MCF 10A (cell line): ENCODE data around the gene ACTR1B. TPM values are rescaled to one million over a fixed set of nuclear protein-coding genes. Genes with fewer than 3 reads are reported as not detected.

ENCODE experiments used
- BruUV-seq: library from RNA; stranded (reverse); fragments of 400-500 nt; replicated peaks from 2 replicates; lab custom pipeline; 2021; lab: Mats Ljungman, UMichigan
- CTCF ChIA-PET: fragments of 300-600 bp; sonication (Branson Sonifier 250); formaldehyde crosslinking; extraction: SDS; loops from one replicate; lab custom pipeline; 2021; ENCODE audit warnings: antibody characterized with exemption, inconsistent platforms; lab: Yijun Ruan, JAX
- POLR2A ChIA-PET: fragments of 300-600, 350-650 bp; sonication (Branson Sonifier 250); formaldehyde crosslinking; extraction: SDS; loops from one replicate; lab custom pipeline; 2020; ENCODE audit warnings: antibody characterized with exemption, inconsistent platforms; lab: Yijun Ruan, JAX
- DNase-seq: peaks from one replicate; pipeline ENCODE4 v3.0.0-alpha.2; 2018; ENCODE audit not compliant: unreplicated experiment
- H3K27ac Mint-ChIP-seq: one replicate; pipeline ENCODE4 v1.8.0; 2022; ENCODE audit warnings: mild to moderate bottlenecking, low read depth, mixed read lengths; ENCODE audit not compliant: unreplicated experiment
- H3K27me3 Mint-ChIP-seq: one replicate; pipeline ENCODE4 v1.8.0; 2022; ENCODE audit warnings: mixed read lengths; ENCODE audit not compliant: insufficient read depth, unreplicated experiment
- H3K36me3 Mint-ChIP-seq: one replicate; pipeline ENCODE4 v1.8.0; 2022; ENCODE audit warnings: mild to moderate bottlenecking, moderate library complexity, mixed read lengths; ENCODE audit not compliant: insufficient read depth, unreplicated experiment
- H3K4me1 Mint-ChIP-seq: one replicate; pipeline ENCODE4 v1.8.0; 2022; ENCODE audit warnings: mixed read lengths; ENCODE audit not compliant: insufficient read depth, unreplicated experiment
- H3K4me3 Mint-ChIP-seq: one replicate; pipeline ENCODE4 v1.8.0; 2022; ENCODE audit warnings: mild to moderate bottlenecking, moderate library complexity, mixed read lengths; ENCODE audit not compliant: unreplicated experiment
- H3K9me3 Mint-ChIP-seq: one replicate; pipeline ENCODE4 v1.8.0; 2022; ENCODE audit warnings: mixed read lengths; ENCODE audit not compliant: unreplicated experiment
- intact Hi-C: fragments of 100-400 bp; cut with micrococcal nuclease; formaldehyde crosslinking; loops from 2 replicates; pipeline ENCODE4 v1.14.1; 2022
- total RNA-seq: library from RNA; stranded (reverse); gene quantifications from 2 replicates; pipeline ENCODE4 v1.2.3, GENCODE V29; 2022
- TF ChIP-seq, protein P1 (sequence below): fragments of 200-600 bp; IDR thresholded peaks from one replicate; pipeline ENCODE4 v1.8.0; 2022; ENCODE audit warnings: antibody characterized with exemption, mild to moderate bottlenecking; ENCODE audit not compliant: unreplicated experiment

ACTR1B gene
- total RNA-seq, 1 experiment from 2014 or later, result 63.7 TPM

DNA sequence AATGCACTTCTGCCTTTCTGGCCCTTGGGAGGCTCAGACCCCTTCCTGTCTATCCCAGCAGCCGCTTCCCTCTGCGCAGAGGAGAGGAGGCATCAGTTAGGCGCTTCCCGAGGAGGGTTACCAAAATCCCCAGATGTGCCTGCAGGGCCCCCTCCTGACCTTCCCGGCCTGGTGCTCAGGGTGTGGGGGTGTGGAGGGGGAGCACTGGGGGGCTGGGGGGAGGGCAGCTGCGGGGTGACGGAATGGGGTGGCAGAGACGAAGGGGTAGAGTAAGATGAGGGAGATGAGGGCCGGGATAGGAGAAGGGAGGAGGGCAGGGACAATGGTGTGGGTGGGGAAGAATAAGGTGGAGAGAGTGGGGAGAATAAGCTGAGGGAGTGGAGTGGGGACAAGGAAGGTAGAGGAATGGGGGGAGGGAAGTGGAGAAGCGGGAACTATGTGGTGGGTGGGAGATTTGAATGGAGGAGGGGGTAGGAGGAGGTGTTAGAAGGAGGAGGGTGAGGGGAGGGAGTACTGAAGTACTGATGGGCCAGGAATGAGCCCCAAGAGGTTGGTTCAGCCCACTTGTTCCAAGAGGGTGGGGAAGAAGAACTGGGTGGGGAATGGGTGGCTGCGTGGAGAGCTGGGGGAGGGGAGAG, 43.0 kb upstream of the ACTR1B start:
- Mint-ChIP-seq H3K36me3 (no peaks in the 10 kb centered on the region), H3K27me3 (no peaks in the 10 kb centered on the region), H3K27ac (no peak overlapping the region), H3K4me3 (no peak overlapping the region), H3K4me1 (no peaks in the 10 kb centered on the region), H3K9me3 (no peaks in the 10 kb centered on the region)
- no peak for DNase-seq
- ChIA-PET POLR2A (interaction anchor here (0.7 kb wide), 1 partner anchor 462 kb away, joined by 4 read pairs; no protein-coding TSS in a partner anchor), CTCF (interaction anchor here (0.6 to 3.2 kb wide), 5 partner anchors 10 to 468 kb away, joined by 3 to 11 read pairs (median 4); no protein-coding TSS in a partner anchor)
- intact Hi-C loops, result no loop called here
- BruUV-seq, result no TSS peak
- TF ChIP-seq, protein P1, sequence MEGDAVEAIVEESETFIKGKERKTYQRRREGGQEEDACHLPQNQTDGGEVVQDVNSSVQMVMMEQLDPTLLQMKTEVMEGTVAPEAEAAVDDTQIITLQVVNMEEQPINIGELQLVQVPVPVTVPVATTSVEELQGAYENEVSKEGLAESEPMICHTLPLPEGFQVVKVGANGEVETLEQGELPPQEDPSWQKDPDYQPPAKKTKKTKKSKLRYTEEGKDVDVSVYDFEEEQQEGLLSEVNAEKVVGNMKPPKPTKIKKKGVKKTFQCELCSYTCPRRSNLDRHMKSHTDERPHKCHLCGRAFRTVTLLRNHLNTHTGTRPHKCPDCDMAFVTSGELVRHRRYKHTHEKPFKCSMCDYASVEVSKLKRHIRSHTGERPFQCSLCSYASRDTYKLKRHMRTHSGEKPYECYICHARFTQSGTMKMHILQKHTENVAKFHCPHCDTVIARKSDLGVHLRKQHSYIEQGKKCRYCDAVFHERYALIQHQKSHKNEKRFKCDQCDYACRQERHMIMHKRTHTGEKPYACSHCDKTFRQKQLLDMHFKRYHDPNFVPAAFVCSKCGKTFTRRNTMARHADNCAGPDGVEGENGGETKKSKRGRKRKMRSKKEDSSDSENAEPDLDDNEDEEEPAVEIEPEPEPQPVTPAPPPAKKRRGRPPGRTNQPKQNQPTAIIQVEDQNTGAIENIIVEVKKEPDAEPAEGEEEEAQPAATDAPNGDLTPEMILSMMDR, result no peak

DNA sequence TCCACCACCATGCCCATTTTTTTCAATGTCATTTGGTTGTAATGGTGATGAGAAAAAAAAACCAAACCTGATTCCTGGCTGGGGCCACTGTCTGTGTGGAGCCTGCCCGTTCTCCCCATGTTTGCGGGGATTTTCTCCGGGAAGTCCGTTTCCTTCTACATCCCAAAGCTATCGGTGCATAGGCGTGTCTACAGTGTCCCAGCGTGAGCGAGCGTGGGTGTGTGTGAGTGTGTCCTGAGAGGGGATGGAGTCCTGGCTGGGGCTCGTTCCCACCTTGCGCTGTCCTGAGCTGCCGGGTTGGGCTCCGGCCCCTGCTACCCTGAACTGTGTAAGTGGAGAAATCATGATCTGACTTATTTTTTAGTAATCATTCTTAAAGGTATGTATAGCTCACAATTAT, 42.3 kb upstream of the ACTR1B start:
- TF ChIP-seq, protein P1, result no peak
- intact Hi-C loops, result no loop called here
- Mint-ChIP-seq H3K4me3 (no peak overlapping the region), H3K27me3 (no peaks in the 10 kb centered on the region), H3K4me1 (no peaks in the 10 kb centered on the region), H3K36me3 (no peaks in the 10 kb centered on the region), H3K27ac (no peak overlapping the region), H3K9me3 (no peaks in the 10 kb centered on the region)
- DNase-seq, result no peak
- BruUV-seq, result no TSS peak
- CTCF ChIA-PET, result interaction anchor here (0.6 to 1.7 kb wide), 7 partner anchors 8 to 477 kb away, joined by 3 to 6 read pairs (median 4); no protein-coding TSS in a partner anchor
- POLR2A ChIA-PET, result interaction anchor here (0.7 kb wide), 1 partner anchor 463 kb away, joined by 4 read pairs; no protein-coding TSS in a partner anchor

DNA sequence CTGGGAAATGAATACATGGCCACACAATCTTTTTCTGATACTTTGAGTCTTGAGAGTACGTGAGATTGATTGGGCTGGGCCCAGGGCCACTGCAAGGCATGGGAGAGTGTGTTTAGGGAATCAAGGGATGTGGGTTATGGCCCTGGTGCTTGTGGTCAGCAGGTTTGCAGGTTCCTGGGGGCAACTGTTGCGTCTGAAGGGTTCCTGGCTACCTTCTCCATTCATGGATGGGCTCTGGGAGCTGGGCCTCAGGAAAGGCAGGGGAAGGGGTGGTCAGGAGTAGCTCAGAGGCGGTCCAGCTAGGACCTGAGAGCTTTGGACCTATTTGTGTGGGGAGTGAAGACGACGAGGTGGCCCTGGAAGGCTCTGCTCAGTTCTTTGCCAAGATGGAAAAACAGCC, 41.1 kb upstream of the ACTR1B start:
- no peak for DNase-seq
- POLR2A ChIA-PET, result no interaction called here
- no peak overlapping the region for H3K27ac Mint-ChIP-seq
- intact Hi-C loops, result no loop called here
- peaks cover 4% of the 10 kb centered on the region for H3K4me1 Mint-ChIP-seq
- no peaks in the 10 kb centered on the region for H3K27me3 Mint-ChIP-seq
- TF ChIP-seq, protein P1, result no peak
- BruUV-seq, result no TSS peak
- CTCF ChIA-PET, result interaction anchor here (0.6 to 1.7 kb wide), 3 partner anchors 8 to 1027 kb away, joined by 3 to 6 read pairs (median 4); no protein-coding TSS in a partner anchor
- H3K36me3 Mint-ChIP-seq, result no peaks in the 10 kb centered on the region
- H3K4me3 Mint-ChIP-seq, result no peak overlapping the region
- H3K9me3 Mint-ChIP-seq, result no peaks in the 10 kb centered on the region

- Mint-ChIP-seq H3K27me3 (no peaks in the 10 kb centered on the region), H3K9me3 (no peaks in the 10 kb centered on the region), H3K4me1 (peaks cover 6% of the 10 kb centered on the region), H3K27ac (no peak overlapping the region), H3K4me3 (no peak overlapping the region), H3K36me3 (no peaks in the 10 kb centered on the region)
- ChIA-PET CTCF (interaction anchor here (2.1 kb wide), 1 partner anchor 9 kb away, joined by 4 read pairs; no protein-coding TSS in a partner anchor), POLR2A (no interaction called here)
- no TSS peak for BruUV-seq
- no peak for DNase-seq
- intact Hi-C loops, result no loop called here
- TF ChIP-seq, protein P1, result no peak
These were observed 39.9 kb upstream of the ACTR1B start for GRCh38 chr2:97703741-97704140.
